ENCODE measurements around the gene PJA1.

- TF ChIP-seq ZNF302 (tag by site-specific recombination; IDR thresholded peaks at IDR 0.05; ENCODE audit: low read depth) (no peak), ZNF274 (IDR thresholded peaks at IDR 0.05; ENCODE audit: low read length) (no peak), ZNF274 (tag by site-specific recombination; IDR thresholded peaks at IDR 0.05; ENCODE audit: borderline replicate concordance) (no peak), ZNF785 (tag by site-specific recombination; IDR thresholded peaks at IDR 0.05) (no peak), ZEB2 (tag by site-specific recombination; IDR thresholded peaks at IDR 0.05) (no peak), KLF10 (tag by site-specific recombination; IDR thresholded peaks at IDR 0.05) (no peak), ZNF416 (tag by site-specific recombination; IDR thresholded peaks at IDR 0.05) (no peak)
- TF ChIP-seq, protein P1, sequence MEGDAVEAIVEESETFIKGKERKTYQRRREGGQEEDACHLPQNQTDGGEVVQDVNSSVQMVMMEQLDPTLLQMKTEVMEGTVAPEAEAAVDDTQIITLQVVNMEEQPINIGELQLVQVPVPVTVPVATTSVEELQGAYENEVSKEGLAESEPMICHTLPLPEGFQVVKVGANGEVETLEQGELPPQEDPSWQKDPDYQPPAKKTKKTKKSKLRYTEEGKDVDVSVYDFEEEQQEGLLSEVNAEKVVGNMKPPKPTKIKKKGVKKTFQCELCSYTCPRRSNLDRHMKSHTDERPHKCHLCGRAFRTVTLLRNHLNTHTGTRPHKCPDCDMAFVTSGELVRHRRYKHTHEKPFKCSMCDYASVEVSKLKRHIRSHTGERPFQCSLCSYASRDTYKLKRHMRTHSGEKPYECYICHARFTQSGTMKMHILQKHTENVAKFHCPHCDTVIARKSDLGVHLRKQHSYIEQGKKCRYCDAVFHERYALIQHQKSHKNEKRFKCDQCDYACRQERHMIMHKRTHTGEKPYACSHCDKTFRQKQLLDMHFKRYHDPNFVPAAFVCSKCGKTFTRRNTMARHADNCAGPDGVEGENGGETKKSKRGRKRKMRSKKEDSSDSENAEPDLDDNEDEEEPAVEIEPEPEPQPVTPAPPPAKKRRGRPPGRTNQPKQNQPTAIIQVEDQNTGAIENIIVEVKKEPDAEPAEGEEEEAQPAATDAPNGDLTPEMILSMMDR (tag by site-specific recombination; IDR thresholded peaks at IDR 0.05): no peak
- TF ChIP-seq, protein P2, sequence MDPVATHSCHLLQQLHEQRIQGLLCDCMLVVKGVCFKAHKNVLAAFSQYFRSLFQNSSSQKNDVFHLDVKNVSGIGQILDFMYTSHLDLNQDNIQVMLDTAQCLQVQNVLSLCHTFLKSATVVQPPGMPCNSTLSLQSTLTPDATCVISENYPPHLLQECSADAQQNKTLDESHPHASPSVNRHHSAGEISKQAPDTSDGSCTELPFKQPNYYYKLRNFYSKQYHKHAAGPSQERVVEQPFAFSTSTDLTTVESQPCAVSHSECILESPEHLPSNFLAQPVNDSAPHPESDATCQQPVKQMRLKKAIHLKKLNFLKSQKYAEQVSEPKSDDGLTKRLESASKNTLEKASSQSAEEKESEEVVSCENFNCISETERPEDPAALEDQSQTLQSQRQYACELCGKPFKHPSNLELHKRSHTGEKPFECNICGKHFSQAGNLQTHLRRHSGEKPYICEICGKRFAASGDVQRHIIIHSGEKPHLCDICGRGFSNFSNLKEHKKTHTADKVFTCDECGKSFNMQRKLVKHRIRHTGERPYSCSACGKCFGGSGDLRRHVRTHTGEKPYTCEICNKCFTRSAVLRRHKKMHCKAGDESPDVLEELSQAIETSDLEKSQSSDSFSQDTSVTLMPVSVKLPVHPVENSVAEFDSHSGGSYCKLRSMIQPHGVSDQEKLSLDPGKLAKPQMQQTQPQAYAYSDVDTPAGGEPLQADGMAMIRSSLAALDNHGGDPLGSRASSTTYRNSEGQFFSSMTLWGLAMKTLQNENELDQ (tag by site-specific recombination; IDR thresholded peaks at IDR 0.05; ENCODE audit: low read depth): no peak
These were observed 7.7 kb upstream of the PJA1 start for GRCh38 chrX:69172937-69173336.
